Right renal cortex interstitium (tissue), 3 donors: ENCODE results near the gene JAKMIP2. TPM values are rescaled to one million over a fixed set of nuclear protein-coding genes. Genes with fewer than 3 reads are reported as not detected.
"Not testable (repeated sequence)": the region's sequence is repeated elsewhere in the genome, so short reads cannot be mapped to it uniquely, and the experiment has no call there.

Experiments used
- DNase-seq, 3 donors: peaks; one replicate each; pipeline ENCODE4 v3.0.0-alpha.2; 2013; ENCODE audit warnings: low read depth in 3 of 3, low spot score in 2 of 3
- polyA plus RNA-seq, 3 donors: library from polyadenylated mRNA; unstranded; fragments of 120-200 nt; gene quantifications; one replicate each; pipeline ENCODE4 v1.2.1, GENCODE V29; 2013; ENCODE audit not compliant: insufficient read length in 3 of 3

JAKMIP2 gene
- polyA plus RNA-seq, 3 donors = 3.9 to 6.1 (median 5.4) TPM

DNA sequence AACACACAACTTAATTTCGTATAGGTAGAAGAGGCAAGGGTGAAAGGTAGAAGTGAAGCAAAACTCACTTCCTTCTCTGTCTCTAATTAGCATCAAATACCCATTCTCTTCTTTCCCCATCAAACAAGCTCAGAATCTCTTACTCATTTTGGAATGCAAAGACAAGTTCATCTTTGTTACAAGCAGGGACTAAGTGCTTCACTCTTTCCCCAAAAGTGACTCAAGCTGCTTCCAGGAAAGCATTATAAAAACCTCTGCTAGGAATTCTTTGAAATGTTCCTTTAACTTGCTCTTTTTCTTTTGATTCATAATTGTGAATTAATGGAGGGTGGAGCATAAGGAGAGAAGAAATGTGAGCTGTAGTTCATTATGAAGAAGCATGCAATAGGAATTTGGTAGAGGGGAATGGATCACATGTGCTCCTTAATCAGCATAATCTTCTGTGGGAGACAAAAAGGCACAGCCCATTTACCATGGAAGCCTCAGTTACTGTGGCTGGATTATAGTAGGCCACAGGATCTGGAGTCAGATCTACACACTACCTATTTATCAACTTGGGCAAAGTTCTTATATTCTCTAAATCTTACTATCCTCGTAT, 163.1 kb downstream of the JAKMIP2 start:
- no peak for DNase-seq

DNA sequence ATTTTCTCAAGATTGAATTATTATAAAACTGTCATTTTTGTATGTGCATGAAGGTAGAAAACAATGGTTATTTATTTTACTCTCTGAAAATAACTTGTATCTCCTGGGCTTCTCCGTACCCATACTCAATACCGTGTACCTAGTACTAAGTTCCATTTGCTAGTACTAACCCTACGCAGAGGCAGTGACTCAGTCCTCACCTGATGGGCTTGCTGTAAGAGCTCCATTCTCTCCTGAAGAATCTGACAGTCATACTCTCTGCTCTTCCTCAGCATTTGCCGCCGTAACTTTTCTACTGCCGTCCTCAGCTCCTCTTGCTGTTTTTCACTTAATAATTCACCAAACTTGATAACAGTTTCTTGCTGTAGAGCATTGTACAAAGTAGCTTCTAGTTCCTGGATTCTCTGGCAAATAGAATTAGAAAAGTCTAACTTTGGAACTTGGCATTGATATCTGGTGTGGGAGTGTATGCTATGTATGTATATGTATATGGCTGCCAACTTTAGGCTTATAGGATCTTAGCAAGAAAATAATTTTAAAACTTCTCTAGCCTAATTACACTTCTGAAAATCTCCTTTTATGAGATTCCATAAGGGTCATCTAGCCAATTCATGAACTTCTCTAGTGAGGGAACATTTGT, 164.7 kb downstream of the JAKMIP2 start:
- DNase-seq = no peak

- no peak for DNase-seq
These were observed 165.3 kb downstream of the JAKMIP2 start for GRCh38 chr5:147617191-147617606.

- no peak for DNase-seq
These were observed 166.1 kb downstream of the JAKMIP2 start for GRCh38 chr5:147616421-147616820.

- DNase-seq = no peak
These were observed 169.2 kb downstream of the JAKMIP2 start for GRCh38 chr5:147613359-147613758.

DNA sequence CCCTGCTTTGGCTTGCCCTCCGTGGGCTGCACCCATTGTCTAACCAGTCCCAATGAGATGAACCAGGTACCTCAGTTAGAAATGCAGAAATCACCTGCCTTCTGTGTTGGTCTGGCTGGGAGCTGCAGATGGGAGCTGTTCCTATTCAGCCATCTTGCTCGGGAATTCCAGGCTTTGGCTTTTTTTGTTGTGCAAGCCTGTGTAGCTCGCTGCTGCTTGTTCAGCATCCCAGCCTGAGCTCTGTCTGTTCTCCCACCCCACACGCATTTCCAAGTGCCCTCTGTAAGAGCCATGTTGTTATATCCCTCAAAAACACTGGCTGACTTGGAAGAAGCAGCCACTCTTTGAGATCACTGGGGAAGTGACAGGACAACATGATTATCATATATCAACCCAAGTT, 171.0 kb downstream of the JAKMIP2 start:
- DNase-seq = no peak

GRCh38 chr5:147610798-147611197, 171.7 kb downstream of the JAKMIP2 start:
- no peak for DNase-seq

GRCh38 chr5:147601652-147602051, 180.9 kb downstream of the JAKMIP2 start:
- no peak for DNase-seq

- no peak for DNase-seq
These were observed 191.4 kb downstream of the JAKMIP2 start for GRCh38 chr5:147591120-147591519.

DNA sequence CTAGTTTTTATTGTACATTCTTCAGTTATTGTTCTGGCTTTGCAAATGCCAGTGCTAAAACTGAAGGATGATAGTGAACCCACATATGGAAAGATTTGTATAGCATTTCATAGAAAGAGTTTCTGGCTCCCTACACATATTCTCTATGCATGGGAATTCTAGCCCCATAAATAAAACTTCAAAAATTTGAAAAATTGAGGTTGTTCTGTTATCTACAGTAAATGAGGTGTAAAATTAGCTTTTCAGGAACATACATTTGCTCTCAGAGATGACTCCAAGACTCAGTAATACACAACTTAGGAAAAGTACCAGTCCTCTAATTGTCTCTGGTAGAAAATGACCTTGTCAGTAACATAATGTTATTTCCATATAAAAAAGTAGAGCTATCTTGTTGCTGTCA, 192.4 kb downstream of the JAKMIP2 start:
- no peak for DNase-seq

GRCh38 chr5:147586832-147587231, 195.7 kb downstream of the JAKMIP2 start:
- DNase-seq = no peak

- no peak for DNase-seq
These were observed 196.3 kb downstream of the JAKMIP2 start for GRCh38 chr5:147586221-147586620.

DNA sequence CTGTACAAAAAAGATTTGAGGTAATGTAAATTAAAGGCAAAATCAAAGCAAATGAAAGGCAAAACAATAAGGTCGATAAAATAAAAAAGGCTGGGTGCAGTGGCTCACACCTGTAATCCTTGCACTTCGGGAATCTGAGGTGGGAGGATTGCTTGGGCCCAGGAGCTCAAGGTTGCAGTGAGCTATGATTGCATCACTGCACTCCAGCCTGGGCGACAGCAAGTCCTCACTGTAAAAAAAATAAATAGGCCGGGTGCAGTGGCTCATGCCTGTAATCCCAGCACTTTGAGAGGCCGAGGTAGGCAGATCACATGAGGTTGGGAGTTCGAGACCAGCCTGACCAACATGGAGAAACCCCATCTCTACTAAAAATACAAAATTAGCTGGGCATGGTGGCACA, 200.3 kb downstream of the JAKMIP2 start:
- DNase-seq = not testable (repeated sequence)

- not testable (repeated sequence) for DNase-seq
These were observed 202.1 kb downstream of the JAKMIP2 start for GRCh38 chr5:147580418-147580817.

GRCh38 chr5:147578228-147579024, 204.1 kb downstream of the JAKMIP2 start:
- peak in 1 of 3 donors; percentile 19 for DNase-seq

DNA sequence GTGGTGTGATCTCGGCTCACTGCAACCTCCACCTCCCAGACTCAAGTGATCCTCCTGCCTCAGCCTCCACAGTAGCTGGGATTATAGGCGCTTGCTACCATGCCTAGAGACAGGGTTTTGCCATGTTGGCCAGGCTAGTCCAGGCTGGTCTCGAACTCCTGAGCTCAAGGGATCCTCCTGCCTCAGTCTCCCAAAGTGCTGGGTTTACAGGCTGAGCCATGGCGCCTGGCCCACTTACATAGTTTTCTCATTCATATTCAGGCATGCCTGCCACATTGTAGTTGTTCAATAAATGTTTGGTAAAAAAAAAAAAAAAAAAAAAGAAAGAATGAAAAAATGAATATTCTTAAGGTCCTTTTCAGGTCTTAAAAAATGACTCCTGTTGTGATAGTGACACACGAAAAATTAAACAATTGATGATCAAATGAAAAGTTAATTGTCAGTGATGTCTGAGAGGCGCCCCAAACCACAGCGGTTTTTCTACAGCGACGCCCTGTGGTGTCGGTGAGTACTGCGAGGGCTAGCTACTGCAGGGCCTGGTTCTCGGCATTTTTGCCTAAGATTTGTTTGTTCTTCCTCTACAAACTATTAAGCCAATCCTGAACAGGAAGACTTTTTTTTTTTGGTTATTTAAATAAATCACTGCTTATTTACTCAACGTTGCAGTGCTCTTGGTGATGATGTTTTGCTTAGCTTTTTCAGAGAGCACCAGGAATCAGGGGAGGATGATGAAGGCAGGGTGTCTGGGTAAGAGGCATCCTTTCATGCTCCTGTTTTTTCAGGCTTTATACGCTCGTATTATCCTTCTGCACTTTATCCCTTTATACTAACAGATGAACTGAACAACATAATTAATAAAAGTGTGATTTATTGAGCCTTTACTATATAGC, 205.6 kb downstream of the JAKMIP2 start:
- no peak for DNase-seq

DNA sequence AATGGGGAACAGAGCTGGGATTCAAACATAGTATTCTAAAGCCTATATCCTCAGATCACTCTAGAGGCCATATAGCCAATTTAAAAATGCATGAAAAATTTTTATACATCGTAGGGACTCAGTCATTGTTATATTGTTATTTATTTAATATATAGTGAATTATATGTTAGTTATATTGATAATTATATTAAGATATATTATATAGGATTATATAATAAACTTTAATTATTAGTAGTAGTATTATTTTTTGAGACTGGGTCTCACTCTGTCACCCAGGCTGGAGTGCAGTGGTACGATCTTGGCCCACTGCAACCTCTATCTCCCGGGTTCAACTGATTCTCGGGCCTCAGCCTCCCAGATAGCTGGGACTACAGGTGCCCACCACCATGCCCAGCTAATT, 206.9 kb downstream of the JAKMIP2 start:
- DNase-seq = no peak

GRCh38 chr5:147573211-147573610, 209.3 kb downstream of the JAKMIP2 start:
- no peak for DNase-seq

- no peak for DNase-seq
These were observed 213.7 kb downstream of the JAKMIP2 start for GRCh38 chr5:147568710-147569406.

DNA sequence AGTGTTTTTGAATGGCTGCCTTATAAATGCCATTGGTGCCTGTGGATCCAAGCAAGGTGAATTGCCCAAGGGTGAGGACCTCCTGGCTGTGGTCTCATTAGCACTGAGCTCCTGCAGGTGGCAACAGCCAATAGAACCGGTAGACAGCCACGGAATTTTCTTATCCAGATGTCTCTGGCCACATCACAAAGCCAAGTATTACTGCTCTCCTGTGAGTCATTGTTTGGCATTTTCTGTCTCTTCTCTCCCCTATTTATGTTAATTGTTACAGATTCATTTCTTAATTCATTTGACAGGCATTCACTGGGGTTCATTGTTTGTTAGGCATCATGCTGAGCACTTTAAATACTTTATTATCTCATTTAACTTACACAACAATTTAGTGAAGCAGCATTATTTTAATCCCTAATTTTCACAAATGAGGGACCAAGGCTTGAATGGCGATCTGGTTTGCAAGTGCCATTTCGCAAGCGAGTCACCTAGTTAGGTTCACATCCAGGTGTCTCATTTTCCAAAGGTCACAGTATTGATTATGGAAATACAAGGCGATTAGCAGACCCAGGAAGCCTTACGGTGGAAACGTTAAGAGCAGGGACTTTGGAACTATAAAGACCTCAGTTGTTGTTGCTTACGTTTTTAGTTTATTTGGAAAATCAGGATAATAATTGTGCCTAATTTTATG, 214.5 kb downstream of the JAKMIP2 start:
- no peak for DNase-seq
